Neural cell (in vitro differentiated cells): ENCODE measurements around the gene CD4. TPM values are rescaled to one million over a fixed set of nuclear protein-coding genes. Genes with fewer than 3 reads are reported as not detected.

Experiments used
- H2AFZ ChIP-seq: fragments of 200-600, 300-800 bp; sonication (generic), shearing (Covaris generic); 2 replicates; pipeline ENCODE4 v1.6.0; 2014; ENCODE audit warnings: low read depth, mild to moderate bottlenecking, antibody characterized with exemption, low read length, moderate library complexity
- H3F3A ChIP-seq: fragments of 200-600 bp; shearing (Covaris generic); 2 replicates; pipeline ENCODE4 v1.6.1; 2016; ENCODE audit warnings: mild to moderate bottlenecking, moderate library complexity, mixed read lengths, antibody characterized with exemption, low read length; ENCODE audit not compliant: insufficient read depth, poor library complexity, severe bottlenecking
- H3K27ac ChIP-seq: fragments of 200-600, 300-800 bp; sonication (generic), shearing (Covaris generic); 2 replicates; pipeline ENCODE4 v1.5.1; 2014; ENCODE audit warnings: mild to moderate bottlenecking, low read length, moderate library complexity
- H3K27me3 ChIP-seq: fragments of 300-800, 200-600 bp; sonication (generic), shearing (Covaris generic); 2 replicates; pipeline ENCODE4 v1.6.0; 2014; ENCODE audit warnings: mild to moderate bottlenecking, low read depth, low read length, moderate library complexity; ENCODE audit not compliant: insufficient read depth
- H3K36me3 ChIP-seq: fragments of 300-800, 200-600 bp; sonication (generic), shearing (Covaris generic); 2 replicates; pipeline ENCODE4 v1.5.1; 2014; ENCODE audit warnings: mild to moderate bottlenecking, antibody characterized with exemption, low read length, moderate library complexity; ENCODE audit not compliant: insufficient read depth
- H3K4me2 ChIP-seq: fragments of 300-800, 200-600 bp; sonication (generic), shearing (Covaris generic); 2 replicates; pipeline ENCODE4 v1.6.0; 2014; ENCODE audit warnings: mild to moderate bottlenecking, low read length
- H3K4me3 ChIP-seq: fragments of 300-800, 200-600 bp; sonication (generic), shearing (Covaris generic); 2 replicates; pipeline ENCODE4 v1.5.1; 2014; ENCODE audit warnings: mild to moderate bottlenecking, low read length, moderate library complexity
- H3K79me2 ChIP-seq: fragments of 200-600 bp; shearing (Covaris generic); replicated peaks from 2 replicates; pipeline ENCODE4 v1.6.0; 2014; ENCODE audit warnings: mild to moderate bottlenecking, low read length, moderate library complexity; ENCODE audit not compliant: insufficient read depth
- H3K9ac ChIP-seq: fragments of 300-800, 200-600 bp; sonication (generic), shearing (Covaris generic); 2 replicates; pipeline ENCODE4 v1.6.1; 2016; ENCODE audit warnings: mild to moderate bottlenecking, low read length, mixed read lengths
- H3K9me2 ChIP-seq: fragments of 200-600 bp; shearing (Covaris generic); 2 replicates; pipeline ENCODE4 v1.6.1; 2016; ENCODE audit warnings: mild to moderate bottlenecking, low read length, mixed read lengths; ENCODE audit not compliant: insufficient read depth
- H3K9me3 ChIP-seq: fragments of 200-600, 300-800 bp; sonication (generic), shearing (Covaris generic); 2 replicates; pipeline ENCODE4 v1.6.1; 2016; ENCODE audit warnings: mild to moderate bottlenecking, mixed run types, low read length, moderate library complexity, mixed read lengths
- H4K20me1 ChIP-seq: fragments of 200-600 bp; shearing (Covaris generic); 2 replicates; pipeline ENCODE4 v1.6.1; 2016; ENCODE audit warnings: mild to moderate bottlenecking, mixed run types; ENCODE audit not compliant: insufficient read depth
- CTCF ChIP-seq: fragments of 450-650 bp; IDR thresholded peaks from 2 replicates; pipeline ENCODE4 v1.5.1; 2014; ENCODE audit warnings: antibody characterized with exemption, mild to moderate bottlenecking, moderate library complexity; ENCODE audit not compliant: poor library complexity, severe bottlenecking
- EP300 ChIP-seq: fragments of 450-650 bp; conservative IDR thresholded peaks from 2 replicates; pipeline ENCODE4 v1.6.1; 2014; ENCODE audit warnings: antibody characterized with exemption, mild to moderate bottlenecking, moderate library complexity; ENCODE audit not compliant: poor library complexity, severe bottlenecking
- EZH2 ChIP-seq: fragments of 200-600, 300-800 bp; shearing (Covaris generic), sonication (generic); IDR thresholded peaks from 2 replicates; pipeline ENCODE4 v1.6.1; 2014; ENCODE audit warnings: antibody characterized with exemption, low read length, borderline replicate concordance, mild to moderate bottlenecking; ENCODE audit not compliant: insufficient read depth, poor library complexity, severe bottlenecking
- MXI1 ChIP-seq: fragments of 450-650 bp; conservative IDR thresholded peaks from 2 replicates; pipeline ENCODE4 v1.6.1; 2014; ENCODE audit warnings: antibody characterized with exemption, mild to moderate bottlenecking; ENCODE audit not compliant: poor library complexity, severe bottlenecking
- POLR2AphosphoS5 ChIP-seq: IDR thresholded peaks from 2 replicates; pipeline ENCODE4 v1.6.1; 2012
- RAD21 ChIP-seq: fragments of 450-650 bp; conservative IDR thresholded peaks from 2 replicates; pipeline ENCODE4 v1.6.1; 2014; ENCODE audit warnings: antibody characterized with exemption, mild to moderate bottlenecking, moderate library complexity
- REST ChIP-seq: IDR thresholded peaks from 2 replicates; pipeline ENCODE4 v1.6.1; 2012; ENCODE audit warnings: borderline replicate concordance
- SMC3 ChIP-seq: fragments of 450-650 bp; conservative IDR thresholded peaks from 2 replicates; pipeline ENCODE4 v1.6.1; 2014; ENCODE audit warnings: antibody characterized with exemption, mild to moderate bottlenecking, moderate library complexity; ENCODE audit not compliant: poor library complexity
- TAF1 ChIP-seq: IDR thresholded peaks from 2 replicates; pipeline ENCODE4 v1.6.1; 2012; ENCODE audit warnings: low read depth
- polyA plus RNA-seq: library from polyadenylated mRNA; depleted of rRNA; stranded (reverse); fragments of >200 nt; gene quantifications from 2 replicates; pipeline ENCODE4 v1.2.3, GENCODE V29; 2014

Gene CD4
- polyA plus RNA-seq, 1 donor from 2014 or later = not detected

GRCh38 chr12:6821591-6822425 lies 32.5 kb downstream of the CD4 start, which contains the start of gene GPR162:
Gene GPR162 (plus strand): TSS chr12:6821821. CDS start chr12:6823899, 2,078 bp downstream.
- peak within 1 kb of the TSS; percentile 68 for H3K4me2 ChIP-seq
- H3K27ac ChIP-seq = peak within 1 kb of the TSS; percentile 88
- H2AFZ ChIP-seq = peak within 1 kb of the TSS; percentile 35
- no peaks in the 10 kb centered on the region for H4K20me1 ChIP-seq
- H3F3A ChIP-seq = peaks cover 5% of the 10 kb centered on the region
- peaks cover 25% of the 10 kb centered on the region for H3K79me2 ChIP-seq
- no peaks in the 10 kb centered on the region for H3K9me3 ChIP-seq
- no peak for TF ChIP-seq EZH2
- no peak for TF ChIP-seq REST
- TF ChIP-seq MXI1 = peak; percentile 42
- TF ChIP-seq RAD21 = peak; percentile 11
- TF ChIP-seq EP300 = no peak
- TF ChIP-seq TAF1 = peak; percentile 2
- TF ChIP-seq POLR2AphosphoS5 = peak; percentile 58
- TF ChIP-seq CTCF = peak; percentile 11
- peak; percentile 37 for TF ChIP-seq SMC3
- peak within 1 kb of the TSS; percentile 88 for H3K9ac ChIP-seq
- no peaks in the 10 kb centered on the region for H3K9me2 ChIP-seq
- no peaks in the 10 kb centered on the region for H3K27me3 ChIP-seq
- H3K4me3 ChIP-seq = peak within 1 kb of the TSS; percentile 70
- no peaks in the 10 kb centered on the region for H3K36me3 ChIP-seq

- Histone ChIP-seq H4K20me1 (no peaks in the 10 kb centered on the region), H3F3A (peaks cover 10% of the 10 kb centered on the region), H3K9me3 (no peaks in the 10 kb centered on the region), H3K4me3 (peak overlapping the region; percentile 70), H3K36me3 (no peaks in the 10 kb centered on the region), H3K4me2 (peak overlapping the region; percentile 68), H3K9ac (peak overlapping the region; percentile 88), H3K79me2 (peaks cover 25% of the 10 kb centered on the region), H3K27ac (peak overlapping the region; percentile 88), H3K9me2 (no peaks in the 10 kb centered on the region), H2AFZ (no peak overlapping the region), H3K27me3 (no peaks in the 10 kb centered on the region)
- TF ChIP-seq MXI1 = no peak
- no peak for TF ChIP-seq EP300
- no peak for TF ChIP-seq EZH2
These were observed 33.3 kb downstream of the CD4 start for GRCh38 chr12:6822426-6823135.
